ENCODE data around the gene FCMR.

DNA sequence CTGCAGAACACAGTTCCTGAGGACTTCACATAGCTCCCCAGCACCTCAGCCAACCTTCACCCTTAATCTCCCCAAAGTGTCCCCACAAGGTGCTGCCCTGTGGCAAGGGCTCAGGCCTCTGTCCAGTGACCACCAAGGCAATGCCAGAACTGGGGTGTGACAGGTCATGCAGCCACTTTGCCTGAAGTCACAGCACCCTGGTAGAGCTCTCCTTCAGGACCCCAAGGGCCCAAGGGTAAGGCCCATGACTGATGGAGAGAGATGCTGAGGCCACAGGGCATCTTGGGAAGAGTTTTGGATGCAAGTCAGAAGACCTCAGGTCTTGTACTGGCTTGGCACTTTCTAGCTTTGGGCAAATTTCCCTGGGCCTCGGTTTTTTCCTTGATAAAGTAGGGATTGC is 783 bp upstream of the FCMR start:
- TF ChIP-seq, protein P1, sequence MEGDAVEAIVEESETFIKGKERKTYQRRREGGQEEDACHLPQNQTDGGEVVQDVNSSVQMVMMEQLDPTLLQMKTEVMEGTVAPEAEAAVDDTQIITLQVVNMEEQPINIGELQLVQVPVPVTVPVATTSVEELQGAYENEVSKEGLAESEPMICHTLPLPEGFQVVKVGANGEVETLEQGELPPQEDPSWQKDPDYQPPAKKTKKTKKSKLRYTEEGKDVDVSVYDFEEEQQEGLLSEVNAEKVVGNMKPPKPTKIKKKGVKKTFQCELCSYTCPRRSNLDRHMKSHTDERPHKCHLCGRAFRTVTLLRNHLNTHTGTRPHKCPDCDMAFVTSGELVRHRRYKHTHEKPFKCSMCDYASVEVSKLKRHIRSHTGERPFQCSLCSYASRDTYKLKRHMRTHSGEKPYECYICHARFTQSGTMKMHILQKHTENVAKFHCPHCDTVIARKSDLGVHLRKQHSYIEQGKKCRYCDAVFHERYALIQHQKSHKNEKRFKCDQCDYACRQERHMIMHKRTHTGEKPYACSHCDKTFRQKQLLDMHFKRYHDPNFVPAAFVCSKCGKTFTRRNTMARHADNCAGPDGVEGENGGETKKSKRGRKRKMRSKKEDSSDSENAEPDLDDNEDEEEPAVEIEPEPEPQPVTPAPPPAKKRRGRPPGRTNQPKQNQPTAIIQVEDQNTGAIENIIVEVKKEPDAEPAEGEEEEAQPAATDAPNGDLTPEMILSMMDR (conservative IDR thresholded peaks at IDR 0.05; ENCODE audit: low read length): no peak
- no peak for TF ChIP-seq EZH2phosphoT487 (IDR thresholded peaks at IDR 0.05; ENCODE audit: borderline replicate concordance)

Data from Loucy (cell line).